T-cell (primary cell): ENCODE measurements around the gene OR51T1. TPM values are rescaled to one million over a fixed set of nuclear protein-coding genes. Genes with fewer than 3 reads are reported as not detected.

Source experiments
- ATAC-seq, 4 experiments: fragments of 200-7000 bp in 3 of 4; fragments of 150-1000 bp in 1 of 4; cut with Tn5 transposase; replicated peaks in 1 of 4; 1 replicate in 3 of 4; 2 replicates in 1 of 4; pipeline ENCODE4 v1.10.0; 2021; ENCODE audit warnings: moderate library complexity in 3 of 4, mild to moderate bottlenecking in 2 of 4, moderate number of reproducible peaks in 1 of 4
- CTCF ChIA-PET, 2 donors: fragments of 300-600 bp; sonication (Branson Sonifier 250); formaldehyde crosslinking; loops; one replicate each; lab custom pipeline; 2022; ENCODE audit warnings: antibody characterized with exemption in 2 of 2; lab: Charles Lee
- POLR2A ChIA-PET, 2 donors: fragments of 300-600 bp; sonication (Branson Sonifier 250); formaldehyde crosslinking; loops; one replicate each; lab custom pipeline; 2022; ENCODE audit warnings: antibody characterized with exemption in 2 of 2; lab: Charles Lee
- DNase-seq, 35 experiments: peaks; one replicate each; pipeline versions ENCODE4 v3.0.0 to v3.0.0-alpha.2; 2013 to 2023
- H3K27ac ChIP-seq: one replicate; pipeline ENCODE4 v1.5.1; 2013; ENCODE audit warnings: low read length
- H3K27me3 ChIP-seq, 2 experiments: replicated peaks in 1 of 2; 1 replicate in 1 of 2; 2 replicates in 1 of 2; pipeline versions ENCODE4 v1.6.1 to v1.7.0; 2013; ENCODE audit warnings: low read length in 1 of 2, mixed read lengths in 1 of 2; ENCODE audit not compliant: control insufficient read depth in 2 of 2, insufficient read depth in 2 of 2; ENCODE audit errors: extremely low read depth in 1 of 2
- H3K36me3 ChIP-seq, 2 donors: 1 replicate in 1 of 2; 2 replicates in 1 of 2; pipeline versions ENCODE4 v1.6.1 to v1.7.0; 2013; ENCODE audit warnings: low read length in 1 of 2; ENCODE audit not compliant: control insufficient read depth in 2 of 2, insufficient read depth in 1 of 2; ENCODE audit errors: extremely low read depth in 1 of 2
- H3K4me1 ChIP-seq, 2 experiments: 1 replicate in 1 of 2; 2 replicates in 1 of 2; pipeline versions ENCODE4 v1.6.1 to v1.7.0; 2013; ENCODE audit warnings: low read length in 2 of 2, mixed read lengths in 1 of 2; ENCODE audit not compliant: insufficient read depth in 2 of 2, control insufficient read depth in 1 of 2; ENCODE audit errors: extremely low read depth in 1 of 2
- H3K4me3 ChIP-seq, 2 donors: 1 replicate in 1 of 2; 2 replicates in 1 of 2; pipeline versions ENCODE4 v1.5.1 to v1.7.0; 2013; ENCODE audit warnings: mild to moderate bottlenecking in 2 of 2, low read length in 1 of 2, moderate library complexity in 1 of 2; ENCODE audit not compliant: control insufficient read depth in 1 of 2; ENCODE audit errors: extremely low read depth in 1 of 2
- H3K9me3 ChIP-seq: 2 replicates; pipeline ENCODE4 v1.7.0; 2013
- H3K27ac Mint-ChIP-seq, 2 donors: one replicate each; pipeline ENCODE4 v1.8.0; 2020 to 2021; ENCODE audit warnings: mild to moderate bottlenecking in 2 of 2, mixed read lengths in 2 of 2
- H3K27me3 Mint-ChIP-seq, 2 donors: one replicate each; pipeline ENCODE4 v1.8.0; 2021 to 2022; ENCODE audit warnings: mixed read lengths in 2 of 2
- H3K36me3 Mint-ChIP-seq: one replicate; pipeline ENCODE4 v1.8.0; 2021; ENCODE audit warnings: mixed read lengths
- H3K4me1 Mint-ChIP-seq, 3 donors: one replicate each; pipeline ENCODE4 v1.8.0; 2020 to 2022; ENCODE audit warnings: mixed read lengths in 3 of 3, mild to moderate bottlenecking in 1 of 3
- H3K4me3 Mint-ChIP-seq, 3 donors: one replicate each; pipeline ENCODE4 v1.8.0; 2020 to 2022; ENCODE audit warnings: mild to moderate bottlenecking in 3 of 3, mixed read lengths in 3 of 3, moderate library complexity in 3 of 3
- H3K9me3 Mint-ChIP-seq, 3 donors: one replicate each; pipeline ENCODE4 v1.8.0; 2020 to 2022; ENCODE audit warnings: mixed read lengths in 3 of 3
- WGBS: methylation state at CpG from one replicate; pipeline ENCODE4 v1.1.5; 2013; ENCODE audit warnings: missing lambda C conversion rate; ENCODE audit not compliant: insufficient coverage; 5-methylcytosine and 5-hydroxymethylcytosine counted together
- total RNA-seq, 35 experiments: library from RNA in 6 of 35; stranded (reverse) in 6 of 35; fragments of 120-200 nt in 1 of 35; gene quantifications; one replicate each; pipeline versions ENCODE4 v1.2.1 to v1.2.4 and lab custom pipeline; 2013 to 2026

The OR51T1 gene
- total RNA-seq, 5 donors from 2014 or later (not counting 1 experiment from before 2014, with no cell fraction given): not detected

DNA sequence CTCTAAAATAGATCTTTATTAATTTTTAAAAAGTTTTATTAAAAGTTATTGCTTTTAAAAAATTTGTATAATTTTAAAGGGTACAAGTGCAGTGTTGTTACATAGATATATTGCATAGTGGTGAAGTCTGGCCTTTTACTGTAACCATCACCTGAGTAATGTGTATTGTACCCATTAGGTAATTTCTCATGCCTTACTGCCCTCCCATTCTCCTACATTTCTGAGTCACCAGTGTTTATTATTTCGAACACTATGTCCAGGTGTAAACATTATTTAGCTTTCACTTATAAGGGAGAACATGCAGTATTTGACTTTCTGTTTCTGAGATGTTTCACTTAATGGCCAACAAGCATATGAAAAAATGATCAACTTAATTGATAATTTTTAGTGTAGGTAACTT is 40.1 kb downstream of the OR51T1 start:
- POLR2A ChIA-PET: no interaction called here
- Histone ChIP-seq H3K27ac (no peak overlapping the region), H3K4me1 (no peaks in the 10 kb centered on the region), H3K36me3 (no peaks in the 10 kb centered on the region), H3K4me3 (no peak overlapping the region), H3K27me3 (no peaks in the 10 kb centered on the region), H3K9me3 (no peaks in the 10 kb centered on the region)
- Mint-ChIP-seq H3K36me3 (no peaks in the 10 kb centered on the region), H3K4me3 (no peak overlapping the region), H3K27me3 (peaks cover 7 to 14% of the 10 kb centered on the region in 2 donors), H3K9me3 (no peaks in the 10 kb centered on the region), H3K4me1 (no peaks in the 10 kb centered on the region), H3K27ac (no peak overlapping the region)
- DNase-seq (no peak), ATAC-seq (no peak)
- CTCF ChIA-PET: no interaction called here
- no CpG with 5 or more reads among the region's 1 CpG for WGBS

DNA sequence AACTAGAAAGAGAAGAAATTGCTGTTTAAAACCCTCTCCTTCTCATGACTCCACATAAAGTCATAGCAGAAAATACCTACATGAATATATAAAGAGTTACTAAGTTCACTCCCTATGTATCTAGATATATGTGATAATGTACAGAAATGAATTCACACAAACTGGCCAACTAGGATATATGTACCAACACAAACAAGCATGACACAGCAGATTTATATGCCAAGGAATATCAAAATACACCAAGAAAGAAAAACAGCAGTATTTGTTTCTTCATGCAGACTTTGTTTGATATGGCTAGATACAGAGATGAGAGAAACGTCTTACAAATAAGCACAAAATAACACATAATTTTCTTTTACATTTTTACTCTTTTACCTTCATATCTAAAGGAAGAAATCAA is 40.6 kb downstream of the OR51T1 start:
- Histone ChIP-seq H3K4me3 (no peak overlapping the region), H3K36me3 (no peaks in the 10 kb centered on the region), H3K27ac (no peak overlapping the region), H3K4me1 (no peaks in the 10 kb centered on the region), H3K9me3 (no peaks in the 10 kb centered on the region), H3K27me3 (no peaks in the 10 kb centered on the region)
- Mint-ChIP-seq H3K27me3 (peaks cover 7 to 14% of the 10 kb centered on the region in 2 donors), H3K4me1 (no peaks in the 10 kb centered on the region), H3K4me3 (no peak overlapping the region), H3K36me3 (no peaks in the 10 kb centered on the region), H3K27ac (no peak overlapping the region), H3K9me3 (no peaks in the 10 kb centered on the region)
- WGBS: 29% methylated on average over 1 of the region's 1 CpG
- CTCF ChIA-PET: no interaction called here
- POLR2A ChIA-PET: no interaction called here
- DNase-seq: no peak
- no peak for ATAC-seq

DNA sequence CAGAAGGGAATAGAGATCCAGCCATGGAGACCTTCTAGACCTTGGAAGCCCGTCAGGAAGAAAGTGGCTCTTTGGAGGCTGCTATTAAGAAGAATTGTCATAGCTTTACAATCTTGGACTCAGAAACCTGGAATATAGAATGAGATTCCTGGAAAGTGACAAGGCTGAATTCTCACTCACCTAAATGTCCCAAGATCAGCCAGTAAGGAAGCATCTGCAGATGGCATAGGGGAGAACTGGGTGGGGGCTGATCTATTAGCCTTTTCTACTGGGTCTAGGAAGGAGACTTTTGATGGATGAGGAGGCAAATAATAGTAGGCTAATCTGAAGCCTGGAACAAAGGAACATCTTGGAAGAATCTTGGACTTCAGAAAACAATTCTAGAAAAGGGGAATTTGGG is 42.5 kb downstream of the OR51T1 start, which contains the start of gene OR51G1:
TSS of gene OR51G1 (minus strand) at position 101 of the 400 bp plus-strand sequence. CDS start at position 101, 0 bp downstream.
- DNase-seq: no peak
- no peaks in the 10 kb centered on the region for H3K4me1 ChIP-seq
- H3K9me3 ChIP-seq: no peaks in the 10 kb centered on the region
- WGBS: 60% methylated on average over 1 of the region's 1 CpG
- CTCF ChIA-PET: no interaction called here
- ATAC-seq: no peak
- no peaks in the 10 kb centered on the region for H3K27me3 ChIP-seq
- Mint-ChIP-seq H3K27me3 (peaks cover 7 to 8% of the 10 kb centered on the region in 2 donors), H3K9me3 (no peaks in the 10 kb centered on the region), H3K4me1 (no peaks in the 10 kb centered on the region), H3K4me3 (no peak within 1 kb of the TSS), H3K36me3 (no peaks in the 10 kb centered on the region), H3K27ac (no peak within 1 kb of the TSS)
- H3K27ac ChIP-seq: no peak within 1 kb of the TSS
- H3K4me3 ChIP-seq: no peak within 1 kb of the TSS
- no peaks in the 10 kb centered on the region for H3K36me3 ChIP-seq
- POLR2A ChIA-PET: no interaction called here

DNA sequence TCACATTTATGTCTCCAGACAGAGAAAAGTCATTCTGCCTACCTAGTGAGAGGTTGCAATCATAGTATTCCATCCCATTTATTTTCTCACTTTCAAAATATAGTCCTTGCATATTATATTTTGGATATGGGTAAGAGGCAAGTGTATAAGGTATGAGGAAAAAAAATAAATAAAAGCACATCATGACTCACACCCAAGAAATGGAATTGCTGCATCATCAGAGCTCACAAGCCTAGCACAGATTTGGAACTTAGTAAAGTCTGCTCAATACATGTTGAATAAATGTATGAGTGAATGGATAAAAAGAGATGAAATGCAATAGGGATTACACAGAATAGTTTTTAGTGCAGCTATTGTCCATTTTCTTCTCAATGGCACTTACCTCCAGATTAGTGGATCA is 44.9 kb downstream of the OR51T1 start:
- Mint-ChIP-seq H3K4me1 (no peaks in the 10 kb centered on the region), H3K4me3 (no peak overlapping the region)
- ATAC-seq: no peak

More for the DNA sequence above, 44.9 kb downstream of the OR51T1 start:
- Histone ChIP-seq H3K36me3 (no peaks in the 10 kb centered on the region), H3K27me3 (no peaks in the 10 kb centered on the region), H3K4me1 (no peaks in the 10 kb centered on the region), H3K9me3 (no peaks in the 10 kb centered on the region), H3K4me3 (no peak overlapping the region), H3K27ac (no peak overlapping the region)
- no peaks in the 10 kb centered on the region for H3K9me3 Mint-ChIP-seq
- peaks cover 7% of the 10 kb centered on the region in 2 donors for H3K27me3 Mint-ChIP-seq
- no peak for DNase-seq
- H3K36me3 Mint-ChIP-seq: no peaks in the 10 kb centered on the region
- ChIA-PET POLR2A (no interaction called here), CTCF (no interaction called here)
- H3K27ac Mint-ChIP-seq: no peak overlapping the region

Other genes starting within 250 kb of the OR51T1 start
- not detected for gene OR51D1, start 244.4 kb upstream of the OR51T1 start, total RNA-seq
- gene OR51E1, start 237.9 kb upstream of the OR51T1 start, total RNA-seq: not detected
- gene OR51E2, start 184.0 kb upstream of the OR51T1 start, total RNA-seq: not detected
- not detected for gene MMP26, start 177.1 kb upstream of the OR51T1 start, total RNA-seq
- gene OR51F1, start 112.0 kb upstream of the OR51T1 start, total RNA-seq: not detected
- gene OR52R1, start 77.5 kb upstream of the OR51T1 start, total RNA-seq: not detected
- not detected for gene OR51F2, start 60.6 kb upstream of the OR51T1 start, total RNA-seq
- gene OR51S1, start 32.7 kb upstream of the OR51T1 start, total RNA-seq: not detected
- gene OR51A7, start 21.9 kb downstream of the OR51T1 start, total RNA-seq: not detected
- gene OR51G2, start 37.5 kb downstream of the OR51T1 start, total RNA-seq: not detected
- gene OR51G1, start 42.4 kb downstream of the OR51T1 start, total RNA-seq: not detected
- gene OR51A4, start 65.7 kb downstream of the OR51T1 start, total RNA-seq: not detected
- gene OR51A2, start 73.8 kb downstream of the OR51T1 start, total RNA-seq: not detected
- gene OR51L1, start 113.0 kb downstream of the OR51T1 start, total RNA-seq: not detected
- gene OR52J3, start 164.6 kb downstream of the OR51T1 start, total RNA-seq: not detected
- not detected for gene OR52E2, start 177.7 kb downstream of the OR51T1 start, total RNA-seq
- gene OR52E1, start 187.7 kb downstream of the OR51T1 start, total RNA-seq: not detected